ENCODE measurements around the gene CDA. TPM values are rescaled to one million over a fixed set of nuclear protein-coding genes. Genes with fewer than 3 reads are reported as not detected.

CDA gene
- total RNA-seq, 3 donors from 2014 or later (not counting 1 experiment from before 2014, with no cell fraction given) = 1.4 to 5.3 TPM; not detected in 1

GRCh38 chr1:20618550-20618949, 29.7 kb downstream of the CDA start:
- no peak for ATAC-seq
- H3K27ac ChIP-seq (ENCODE audit: low read length) = no peak overlapping the region
- intact Hi-C loops (cut with micrococcal nuclease) = no loop called here
- H3K9me3 ChIP-seq (ENCODE audit: control insufficient read depth, insufficient read depth, low read length) = no peaks in the 10 kb centered on the region
- Mint-ChIP-seq H3K27ac (no peak overlapping the region), H3K4me3 (no peak overlapping the region), H3K27me3 (ENCODE audit: low read depth in 2 of 2) (peaks cover 0 to 6% of the 10 kb centered on the region in 2 donors), H3K9me3 (no peaks in the 10 kb centered on the region), H3K36me3 (no peaks in the 10 kb centered on the region), H3K4me1 (no peaks in the 10 kb centered on the region)
- WGBS (ENCODE audit: insufficient coverage) = 64% methylated on average over 3 of the region's 4 CpGs
- no peaks in the 10 kb centered on the region for H3K27me3 ChIP-seq (ENCODE audit: control insufficient read depth, insufficient read depth, low read length)
- no peaks in the 10 kb centered on the region for H3K36me3 ChIP-seq (ENCODE audit: control insufficient read depth, insufficient read depth, low read length)
- TF ChIP-seq CTCF (IDR thresholded peaks at IDR 0.05) = no peak
- DNase-seq = no peak
- no peaks in the 10 kb centered on the region for H3K4me1 ChIP-seq (ENCODE audit: control insufficient read depth, insufficient read depth, low read length)
- no peak overlapping the region for H3K4me3 ChIP-seq (ENCODE audit: low read length)

GRCh38 chr1:20619999-20620398, 31.1 kb downstream of the CDA start:
- Histone ChIP-seq H3K4me1 (ENCODE audit: control insufficient read depth, insufficient read depth, low read length) (no peaks in the 10 kb centered on the region), H3K36me3 (ENCODE audit: control insufficient read depth, insufficient read depth, low read length) (no peaks in the 10 kb centered on the region), H3K9me3 (ENCODE audit: control insufficient read depth, insufficient read depth, low read length) (no peaks in the 10 kb centered on the region), H3K27ac (ENCODE audit: low read length) (no peak overlapping the region), H3K27me3 (ENCODE audit: control insufficient read depth, insufficient read depth, low read length) (no peaks in the 10 kb centered on the region), H3K4me3 (ENCODE audit: low read length) (no peak overlapping the region)
- no peak for ATAC-seq
- no peak overlapping the region for H3K4me3 Mint-ChIP-seq
- H3K27ac Mint-ChIP-seq = no peak overlapping the region
- no peak for DNase-seq
- no peaks in the 10 kb centered on the region for H3K4me1 Mint-ChIP-seq
- peaks cover 0 to 8% of the 10 kb centered on the region in 2 donors for H3K27me3 Mint-ChIP-seq (ENCODE audit: low read depth in 2 of 2)
- no peaks in the 10 kb centered on the region for H3K36me3 Mint-ChIP-seq
- intact Hi-C loops (cut with micrococcal nuclease) = no loop called here
- TF ChIP-seq CTCF (IDR thresholded peaks at IDR 0.05) = no peak
- no peaks in the 10 kb centered on the region for H3K9me3 Mint-ChIP-seq
- 80% methylated on average over 1 of the region's 1 CpG for WGBS (ENCODE audit: insufficient coverage)

- Histone ChIP-seq H3K4me1 (ENCODE audit: control insufficient read depth, insufficient read depth, low read length) (no peaks in the 10 kb centered on the region), H3K36me3 (ENCODE audit: control insufficient read depth, insufficient read depth, low read length) (no peaks in the 10 kb centered on the region), H3K9me3 (ENCODE audit: control insufficient read depth, insufficient read depth, low read length) (no peaks in the 10 kb centered on the region), H3K27me3 (ENCODE audit: control insufficient read depth, insufficient read depth, low read length) (no peaks in the 10 kb centered on the region), H3K4me3 (ENCODE audit: low read length) (no peak overlapping the region), H3K27ac (ENCODE audit: low read length) (no peak overlapping the region)
- Mint-ChIP-seq H3K4me3 (no peak overlapping the region), H3K36me3 (no peaks in the 10 kb centered on the region), H3K27ac (no peak overlapping the region), H3K9me3 (no peaks in the 10 kb centered on the region), H3K4me1 (no peaks in the 10 kb centered on the region), H3K27me3 (ENCODE audit: low read depth in 2 of 2) (peaks cover 0 to 11% of the 10 kb centered on the region in 2 donors)
- WGBS (ENCODE audit: insufficient coverage) = 86% methylated on average over 6 of the region's 6 CpGs
- no peak for ATAC-seq
- DNase-seq = no peak
- intact Hi-C loops (cut with micrococcal nuclease) = no loop called here
- no peak for TF ChIP-seq CTCF (IDR thresholded peaks at IDR 0.05)
These were observed 32.1 kb downstream of the CDA start for GRCh38 chr1:20621012-20621411.

- DNase-seq (no peak), ATAC-seq (no peak)
- no peak for TF ChIP-seq CTCF (IDR thresholded peaks at IDR 0.05)
- Histone ChIP-seq H3K4me3 (ENCODE audit: low read length) (no peak overlapping the region), H3K27ac (ENCODE audit: low read length) (no peak overlapping the region), H3K36me3 (ENCODE audit: control insufficient read depth, insufficient read depth, low read length) (no peaks in the 10 kb centered on the region), H3K4me1 (ENCODE audit: control insufficient read depth, insufficient read depth, low read length) (no peaks in the 10 kb centered on the region), H3K9me3 (ENCODE audit: control insufficient read depth, insufficient read depth, low read length) (no peaks in the 10 kb centered on the region), H3K27me3 (ENCODE audit: control insufficient read depth, insufficient read depth, low read length) (no peaks in the 10 kb centered on the region)
- Mint-ChIP-seq H3K9me3 (no peaks in the 10 kb centered on the region), H3K27me3 (ENCODE audit: low read depth in 2 of 2) (peaks cover 12 to 21% of the 10 kb centered on the region in 2 donors), H3K4me3 (no peak overlapping the region), H3K27ac (no peak overlapping the region), H3K4me1 (no peaks in the 10 kb centered on the region), H3K36me3 (no peaks in the 10 kb centered on the region)
- intact Hi-C loops (cut with micrococcal nuclease) = no loop called here
- 79% methylated on average over 1 of the region's 1 CpG for WGBS (ENCODE audit: insufficient coverage)
These were observed 35.8 kb downstream of the CDA start for GRCh38 chr1:20624709-20625108.
